NCI-H128 (cell line): ENCODE data around the gene TSPAN2.

Experiments used
- DNase-seq: peaks from one replicate; lab custom pipeline; 2025; ENCODE audit not compliant: unreplicated experiment; lab: John Stamatoyannopoulos, UW

Gene TSPAN2

DNA sequence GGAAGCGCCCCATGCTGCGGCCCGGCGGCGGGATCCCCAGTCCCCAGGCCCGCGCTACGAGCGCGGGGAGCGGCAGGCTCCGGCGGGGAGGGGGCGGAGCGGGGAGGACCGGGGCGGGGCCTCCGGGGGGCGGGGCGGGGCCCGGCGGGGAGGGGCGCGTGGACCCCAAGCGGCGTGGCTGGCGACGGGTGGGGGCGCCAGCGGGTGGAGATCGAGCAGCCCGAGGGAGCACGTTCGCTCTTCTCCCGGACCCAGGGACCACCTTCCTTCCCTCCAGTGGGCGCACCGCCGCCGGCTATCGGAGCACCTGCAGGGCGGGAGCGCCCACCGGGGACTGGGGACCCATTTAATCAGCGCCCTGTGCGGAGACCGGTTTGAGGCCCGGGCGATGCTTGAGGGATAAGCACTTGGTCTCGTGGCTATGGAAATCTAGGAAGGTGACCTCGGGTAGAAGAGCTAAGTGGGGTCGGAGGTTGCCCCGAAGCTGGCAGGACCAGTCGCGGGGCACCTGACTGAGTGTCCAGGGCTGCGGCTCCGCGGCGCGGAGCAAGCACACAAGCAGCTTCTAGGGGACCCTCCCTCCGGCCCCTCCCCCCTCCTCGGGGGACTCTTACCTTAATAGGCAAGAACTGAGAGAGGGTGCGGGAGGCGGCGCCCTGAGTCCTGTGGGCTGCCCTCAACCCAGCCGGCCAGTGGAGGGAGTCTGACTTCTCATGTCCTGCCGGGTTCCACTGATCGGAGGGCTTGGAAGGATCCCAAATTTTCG lies at the start of gene TSPAN2:
Gene TSPAN2 (minus strand): TSS at position 84 of the 766 bp plus-strand sequence. CDS start 71 bp downstream, at position 13.
- DNase-seq: no peak

GRCh38 chr1:115138973-115139372 lies 49.7 kb upstream of the TSPAN2 start:
- peak; percentile 63 for DNase-seq

DNA sequence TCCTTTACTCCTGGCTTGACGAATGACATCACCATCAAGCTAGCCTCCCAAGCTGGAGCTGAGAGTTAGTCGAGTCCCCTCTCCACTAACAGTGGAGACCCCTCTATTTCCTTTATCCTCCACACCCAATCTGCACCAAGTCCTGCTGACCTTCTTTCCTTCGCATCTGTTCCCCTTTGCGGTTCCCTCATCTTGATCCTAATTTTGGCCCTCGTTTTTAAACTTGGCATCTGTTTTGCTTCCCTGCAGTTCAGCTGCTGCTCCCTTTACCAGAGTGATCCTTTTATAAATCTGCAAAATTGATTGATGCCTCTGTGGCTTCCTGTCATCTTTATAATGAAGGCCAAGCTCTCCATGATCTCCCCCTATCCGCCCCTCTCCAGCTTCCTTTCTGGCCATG lies 49.0 kb upstream of the TSPAN2 start:
- no peak for DNase-seq

DNA sequence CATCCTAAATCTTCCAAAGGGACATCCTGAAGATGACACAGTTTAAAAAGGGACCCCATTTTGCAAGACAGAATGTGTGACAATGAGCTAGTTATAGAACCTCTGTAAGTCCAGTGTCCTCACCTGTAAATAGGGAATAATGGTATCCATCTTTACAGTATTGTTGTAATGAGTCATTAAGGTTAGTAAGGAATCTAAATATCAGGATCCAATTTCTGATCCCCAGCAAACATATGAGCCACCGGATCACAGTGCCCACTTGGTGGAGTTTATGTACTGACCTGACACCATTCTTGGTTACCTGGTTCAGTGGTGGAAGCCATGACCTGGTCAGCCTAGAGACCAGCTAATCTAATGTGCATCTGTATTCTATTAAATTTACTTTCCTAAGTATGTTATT lies 47.9 kb upstream of the TSPAN2 start:
- no peak for DNase-seq

GRCh38 chr1:115136706-115137105 lies 47.4 kb upstream of the TSPAN2 start:
- DNase-seq: no peak

DNA sequence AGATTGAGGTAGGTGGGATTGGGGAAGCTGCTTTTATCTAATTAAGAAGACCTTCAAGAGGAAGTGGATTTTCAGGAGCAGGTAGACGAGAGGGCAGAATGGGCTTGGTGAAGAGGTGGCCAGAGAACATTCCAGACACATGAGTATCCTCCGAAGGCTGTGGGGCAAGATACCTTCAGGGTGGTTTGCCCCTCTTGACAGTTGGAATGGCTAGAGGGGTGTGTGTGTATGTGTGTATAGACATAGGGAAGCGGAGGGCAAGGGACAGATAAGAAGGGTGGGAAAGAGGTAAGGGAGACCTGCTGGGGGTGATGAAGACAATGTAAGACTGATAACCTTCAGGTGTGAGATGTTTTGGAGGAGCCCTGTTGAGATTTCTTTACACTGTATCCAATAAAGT lies 46.8 kb upstream of the TSPAN2 start:
- DNase-seq: no peak

- no peak for DNase-seq
Measured at GRCh38 chr1:115135681-115136080, 46.4 kb upstream of the TSPAN2 start.

DNA sequence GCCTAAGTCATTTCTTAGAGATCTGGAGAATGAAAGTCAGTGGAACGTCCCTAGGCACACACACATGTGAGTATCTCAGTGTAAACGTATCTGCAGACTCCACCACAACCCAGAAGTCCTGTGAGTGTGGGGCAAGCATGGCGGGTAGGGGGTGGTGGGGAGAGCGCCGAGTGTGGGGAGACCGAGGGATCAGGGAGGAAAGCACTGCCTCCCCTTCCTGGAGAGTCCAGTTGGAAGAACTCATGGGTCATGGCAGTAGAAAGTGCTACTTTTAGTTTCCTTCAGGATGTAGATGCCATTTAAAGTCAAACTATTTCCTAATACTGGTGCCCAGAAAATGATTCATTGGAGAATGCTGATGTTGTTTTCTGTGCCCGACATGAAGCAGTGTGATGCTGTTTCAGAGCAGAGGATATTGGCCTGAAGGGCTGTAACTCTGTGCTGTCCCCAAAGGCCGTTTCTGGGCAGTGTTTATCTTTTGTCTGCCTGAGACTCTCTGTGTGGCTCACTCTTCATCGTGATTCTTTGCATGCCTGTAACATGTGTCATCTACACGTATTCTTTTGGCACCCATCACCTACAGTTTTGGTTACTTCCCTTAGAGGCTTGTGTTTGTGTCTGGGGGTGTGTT lies 45.7 kb upstream of the TSPAN2 start:
- no peak for DNase-seq

- DNase-seq: no peak
Measured at GRCh38 chr1:115134231-115134630, 44.9 kb upstream of the TSPAN2 start.

DNA sequence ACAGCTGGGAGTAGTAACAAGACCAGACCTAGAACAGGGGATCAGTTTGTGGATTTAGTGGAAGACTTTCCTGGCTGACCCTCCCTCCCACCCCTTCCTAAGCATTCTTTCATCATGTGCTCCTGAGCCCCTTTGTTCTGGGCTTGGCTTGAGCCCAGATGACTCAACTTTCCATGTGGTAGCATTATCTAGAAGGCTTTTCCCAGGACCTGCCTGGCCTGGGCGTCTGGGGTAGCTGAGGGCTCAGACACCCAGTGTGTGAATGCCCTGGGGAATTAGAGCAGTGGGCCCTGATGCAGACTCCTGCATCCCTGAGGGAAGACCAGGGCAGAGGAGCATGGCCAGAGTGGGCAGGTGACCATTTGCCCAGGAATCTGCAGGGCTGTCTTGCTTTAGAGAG lies 44.1 kb upstream of the TSPAN2 start:
- DNase-seq: no peak

DNA sequence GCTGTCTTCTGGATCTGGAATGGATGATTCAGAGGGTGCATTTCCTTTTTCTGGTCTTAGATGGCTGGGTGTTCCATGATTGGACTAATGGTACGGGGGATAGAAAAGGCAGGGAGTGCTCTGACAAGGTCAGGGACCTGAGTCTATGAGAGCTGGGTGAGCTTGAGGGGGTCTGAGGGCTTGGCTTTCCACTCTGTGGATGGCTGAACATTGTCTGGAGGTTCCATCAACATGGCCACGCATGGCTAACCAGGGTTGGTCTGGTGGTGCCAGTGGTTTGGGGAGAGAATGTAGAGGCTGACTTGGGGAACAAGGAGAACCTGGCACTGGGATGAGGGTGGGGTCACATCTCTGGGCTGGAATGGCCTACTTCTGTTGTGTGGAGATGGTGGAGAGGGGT lies 41.5 kb upstream of the TSPAN2 start:
- DNase-seq: no peak

GRCh38 chr1:115129071-115129640 lies 39.9 kb upstream of the TSPAN2 start:
- no peak for DNase-seq

DNA sequence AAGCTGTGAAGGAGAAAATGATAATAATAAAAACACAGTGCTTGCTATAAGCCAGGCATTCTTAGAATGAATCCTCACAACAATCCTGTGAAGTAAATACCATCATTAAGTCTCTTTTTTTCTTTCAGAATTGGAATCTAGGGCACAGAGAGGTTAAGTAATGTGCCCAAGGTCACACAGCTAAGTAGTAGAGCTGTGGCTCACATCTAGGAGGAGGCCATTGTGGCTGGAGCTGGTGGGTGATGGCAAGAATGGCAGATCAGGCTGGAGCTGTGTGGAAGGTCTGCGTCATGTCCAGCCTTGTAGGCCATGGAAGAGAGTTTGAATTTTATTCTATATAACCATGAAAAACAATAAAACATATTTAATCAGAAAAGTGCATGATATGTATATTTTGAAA lies 38.2 kb upstream of the TSPAN2 start:
- no peak for DNase-seq

DNA sequence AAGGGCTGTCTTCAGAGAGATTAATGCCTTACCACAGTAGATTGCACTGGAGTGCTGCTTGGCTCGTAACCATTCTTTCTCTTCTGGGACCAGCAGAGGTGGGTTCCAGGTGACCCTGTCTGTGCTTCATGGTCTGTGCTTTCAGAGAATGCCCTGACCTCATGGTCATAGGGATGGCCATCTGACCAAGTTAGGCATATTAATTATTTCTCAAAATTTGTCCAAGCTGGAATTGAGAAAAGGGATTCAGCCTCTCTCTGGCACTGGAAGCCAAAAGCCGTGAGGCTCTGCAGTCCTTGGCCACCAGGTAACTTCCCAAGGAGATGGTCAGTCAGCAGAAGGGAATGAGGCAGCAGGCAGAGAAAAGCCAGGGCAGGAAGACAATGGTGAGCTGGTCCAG lies 37.2 kb upstream of the TSPAN2 start:
- no peak for DNase-seq

GRCh38 chr1:115123116-115123515 lies 33.8 kb upstream of the TSPAN2 start:
- no peak for DNase-seq

DNA sequence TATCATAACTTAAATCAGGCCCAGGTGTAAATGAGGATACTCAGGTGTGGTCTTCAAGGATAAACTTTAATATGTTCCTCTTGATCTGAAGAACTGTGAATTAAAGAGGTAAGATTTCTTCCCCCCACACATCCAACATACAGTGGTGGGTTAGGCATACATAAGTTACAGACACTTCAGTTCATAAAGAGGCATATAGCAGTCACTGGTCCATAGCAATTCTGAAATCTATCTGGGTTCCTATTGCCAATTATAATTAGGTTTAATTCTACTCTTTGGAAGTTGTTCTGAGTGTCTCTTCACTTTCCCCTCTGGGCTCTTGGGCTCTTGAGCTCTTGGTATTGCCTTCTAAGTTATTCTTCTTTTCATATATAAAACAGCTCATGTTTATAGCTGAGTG lies 32.5 kb upstream of the TSPAN2 start:
- no peak for DNase-seq

DNA sequence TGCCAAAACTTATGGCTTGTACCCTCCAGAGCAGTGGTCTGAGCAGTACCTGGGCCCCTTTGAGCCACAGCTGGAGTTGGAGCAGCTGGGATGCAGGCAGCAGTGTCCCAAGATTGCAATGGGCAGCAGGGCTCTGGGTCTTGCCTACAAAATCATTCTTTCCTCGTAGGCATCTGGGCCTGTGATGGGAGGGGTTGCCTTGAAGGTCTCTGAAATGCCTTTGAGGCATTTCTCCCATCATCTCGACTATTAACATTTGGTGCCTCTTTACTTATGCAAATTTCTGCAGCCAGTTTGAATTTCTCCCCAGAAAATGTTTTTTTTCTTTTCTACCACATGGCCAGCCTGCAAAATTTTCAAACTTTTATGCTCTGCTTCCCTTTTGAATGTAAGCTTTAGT lies 31.0 kb upstream of the TSPAN2 start:
- DNase-seq: no peak

DNA sequence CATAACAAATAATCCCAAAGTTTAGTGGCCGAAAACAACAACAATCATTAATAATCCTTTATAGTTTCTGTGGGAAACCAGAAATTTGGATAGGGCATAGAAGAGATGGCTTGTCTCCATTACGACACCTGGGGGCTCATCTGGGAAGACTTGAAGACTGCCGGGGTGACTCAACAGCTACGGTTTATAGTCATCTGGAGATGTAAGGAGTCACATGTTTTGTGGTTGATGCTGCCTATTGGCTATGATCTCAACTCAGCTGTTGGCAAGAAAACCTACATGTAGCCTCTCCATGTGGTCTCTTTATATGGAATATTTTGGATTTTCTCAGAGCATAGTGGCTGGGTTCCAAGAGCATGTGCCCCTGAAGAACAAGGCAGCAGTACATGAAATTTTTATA lies 29.3 kb upstream of the TSPAN2 start:
- DNase-seq: no peak

- DNase-seq: no peak
Measured at GRCh38 chr1:115118086-115118485, 28.8 kb upstream of the TSPAN2 start.

- no peak for DNase-seq
Measured at GRCh38 chr1:115117298-115117697, 28.0 kb upstream of the TSPAN2 start.

GRCh38 chr1:115116512-115116911 lies 27.2 kb upstream of the TSPAN2 start:
- DNase-seq: no peak

DNA sequence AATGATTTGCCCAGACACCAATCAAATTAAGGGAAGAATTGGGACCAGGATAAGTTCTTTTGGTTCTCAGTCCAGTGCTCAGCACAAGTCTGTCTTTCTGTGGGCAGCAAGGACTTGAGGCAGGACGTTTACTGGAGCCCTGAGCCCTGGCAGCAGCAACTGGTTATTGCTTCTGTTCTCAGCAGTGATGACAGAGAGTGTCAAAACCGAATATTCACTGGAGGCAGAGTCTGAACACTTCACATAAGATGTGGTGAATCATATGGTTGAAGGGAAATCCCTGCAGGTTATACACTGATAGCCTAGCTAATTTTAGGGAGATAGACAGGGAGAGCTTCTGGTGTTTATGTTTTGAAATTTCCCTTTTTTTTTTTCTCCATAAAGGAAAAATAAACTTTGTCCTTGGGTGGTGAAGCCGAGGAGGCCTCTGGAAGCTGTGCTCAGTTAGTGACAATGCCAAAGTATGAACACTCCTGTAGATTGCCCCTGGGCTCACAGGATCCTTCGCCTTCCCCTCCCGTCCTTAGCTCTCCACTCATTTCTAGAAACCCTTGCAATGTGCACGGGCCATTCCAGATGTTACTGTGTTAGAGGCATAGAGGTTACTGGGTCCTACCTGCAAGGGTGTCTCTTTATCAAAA lies 26.3 kb upstream of the TSPAN2 start:
- no peak for DNase-seq
